Measurements from ENCODE around the gene PERM1. TPM values are rescaled to one million over a fixed set of nuclear protein-coding genes. Genes with fewer than 3 reads are reported as not detected.

PERM1 gene
- total and polyA plus RNA-seq, 9 of the 15 experiments (the other 6 are each of a cell fraction or from before 2014, with no cell fraction given), result not detected

DNA sequence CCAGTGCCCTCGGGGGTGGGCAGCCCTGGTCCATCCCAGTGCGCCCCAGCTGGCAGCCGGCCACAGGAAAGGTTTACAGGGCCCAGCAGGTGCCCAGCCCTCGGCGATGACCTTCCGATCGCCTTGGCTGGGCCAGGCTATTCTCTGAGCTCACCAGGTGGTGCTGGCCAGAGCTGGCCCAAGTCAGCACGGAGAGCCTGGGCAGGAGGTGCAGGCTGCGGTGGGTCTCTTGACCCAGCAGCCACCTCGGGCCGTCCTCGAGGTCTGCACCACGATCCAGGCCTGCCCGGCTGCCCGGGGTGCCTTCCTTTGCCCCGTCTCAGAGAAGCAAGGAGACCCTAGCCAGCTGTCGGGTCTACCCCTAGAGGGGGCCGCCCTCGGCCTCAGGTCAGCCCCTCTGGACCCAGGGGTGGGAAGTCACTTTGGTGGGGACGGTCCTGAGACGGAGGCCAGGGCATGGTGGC is 370 bp downstream of the PERM1 start:
- Histone ChIP-seq H3K4me3 (no peak overlapping the region), H3K36me3 (ENCODE audit: control insufficient read depth, insufficient read depth, low read length) (no peaks in the 10 kb centered on the region), H4K20me1 (replicated peaks; ENCODE audit: control insufficient read depth, insufficient read depth, low read length) (peaks cover 13% of the 10 kb centered on the region), H3K9ac (ENCODE audit: insufficient read depth in 1 of 2, low read depth in 2 of 2, low read length in 2 of 2) (peak overlapping the region in 1 of 2 experiments; percentile 48; a peak in 1 of 4 replicates), H3K27me3 (ENCODE audit: control insufficient read depth in 2 of 2, insufficient read depth in 2 of 2, low read length in 2 of 2) (peaks cover 39 to 60% of the 10 kb centered on the region in 2 experiments; a peak in 4 of 5 replicates), H2AFZ (ENCODE audit: low read depth, low read length) (no peak overlapping the region), H3K9me3 (replicated peaks; ENCODE audit: control insufficient read depth, insufficient read depth, low read depth, low read length) (no peaks in the 10 kb centered on the region), H3K4me1 (replicated peaks in 1 of 2; ENCODE audit: control insufficient read depth in 2 of 2, insufficient read depth in 2 of 2, low read length in 2 of 2) (peaks cover 0 to 62% of the 10 kb centered on the region in 2 experiments; a peak in 3 of 5 replicates), H3K27ac (ENCODE audit: extremely low read depth, low read depth, low read length) (no peak overlapping the region), H3K79me2 (ENCODE audit: control insufficient read depth, insufficient read depth, low read length) (no peaks in the 10 kb centered on the region), H3K9me1 (ENCODE audit: control insufficient read depth, insufficient read depth, low read length) (no peaks in the 10 kb centered on the region), H3K4me2 (ENCODE audit: insufficient read depth, low read length) (no peak overlapping the region)
- DNase-seq (ENCODE audit: extremely low read depth in 1 of 4, low spot score in 3 of 4) (no peak), FAIRE-seq (no peak), ATAC-seq (no peak)
- BruUV-seq (replicated peaks), result no TSS peak
- ChIA-PET POLR2A (interaction anchor here (0.6 to 1.1 kb wide), 4 partner anchors 11 to 18 kb away, joined by 3 to 4 read pairs (median 3); partner anchors contain the start of gene HES4), CTCF (ENCODE audit: low intra/inter-chr PET ratio) (no interaction called here)
- 12% methylated on average over 19 of the region's 21 CpGs for WGBS (ENCODE audit: insufficient coverage, low coverage, missing lambda C conversion rate)
- intact Hi-C loops (cut with micrococcal nuclease), result loop anchor here (10.0 kb wide), 1 partner anchor 313 kb away; no protein-coding TSS in a partner anchor
- in situ Hi-C loops (cut with MboI), result loop anchor here (10.0 kb wide), 1 partner anchor 83 kb away; no protein-coding TSS in a partner anchor
- no peak for TF ChIP-seq SMAD1 (IDR thresholded peaks at IDR 0.05; ENCODE audit: low read depth, low read length, partially characterized antibody)
- no peak for TF ChIP-seq ETV6 (IDR thresholded peaks at IDR 0.05; ENCODE audit: borderline replicate concordance in 1 of 2, low read depth in 2 of 2, low read length in 1 of 2)
- no peak for TF ChIP-seq ETV6 (CRISPR knock-in tag; IDR thresholded peaks at IDR 0.05; ENCODE audit: borderline replicate concordance)
- no peak for TF ChIP-seq ZFP30 (CRISPR knock-in tag; IDR thresholded peaks at IDR 0.05; ENCODE audit: borderline replicate concordance)
- TF ChIP-seq ESRRB (CRISPR knock-in tag; IDR thresholded peaks at IDR 0.05; ENCODE audit: borderline replicate concordance), result no peak
- TF ChIP-seq, protein P1, sequence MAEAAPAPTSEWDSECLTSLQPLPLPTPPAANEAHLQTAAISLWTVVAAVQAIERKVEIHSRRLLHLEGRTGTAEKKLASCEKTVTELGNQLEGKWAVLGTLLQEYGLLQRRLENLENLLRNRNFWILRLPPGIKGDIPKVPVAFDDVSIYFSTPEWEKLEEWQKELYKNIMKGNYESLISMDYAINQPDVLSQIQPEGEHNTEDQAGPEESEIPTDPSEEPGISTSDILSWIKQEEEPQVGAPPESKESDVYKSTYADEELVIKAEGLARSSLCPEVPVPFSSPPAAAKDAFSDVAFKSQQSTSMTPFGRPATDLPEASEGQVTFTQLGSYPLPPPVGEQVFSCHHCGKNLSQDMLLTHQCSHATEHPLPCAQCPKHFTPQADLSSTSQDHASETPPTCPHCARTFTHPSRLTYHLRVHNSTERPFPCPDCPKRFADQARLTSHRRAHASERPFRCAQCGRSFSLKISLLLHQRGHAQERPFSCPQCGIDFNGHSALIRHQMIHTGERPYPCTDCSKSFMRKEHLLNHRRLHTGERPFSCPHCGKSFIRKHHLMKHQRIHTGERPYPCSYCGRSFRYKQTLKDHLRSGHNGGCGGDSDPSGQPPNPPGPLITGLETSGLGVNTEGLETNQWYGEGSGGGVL (CRISPR knock-in tag; IDR thresholded peaks at IDR 0.05), result no peak
- TF ChIP-seq ZNF384 (IDR thresholded peaks at IDR 0.05; ENCODE audit: low read depth, low read length), result no peak
- no peak for TF ChIP-seq POLR2AphosphoS2 (IDR thresholded peaks at IDR 0.05; ENCODE audit: low read length)
- no peak for TF ChIP-seq RNF2 (IDR thresholded peaks at IDR 0.05)
- no peak for TF ChIP-seq RERE (CRISPR knock-in tag; IDR thresholded peaks at IDR 0.05; ENCODE audit: borderline replicate concordance)
- TF ChIP-seq ZBTB34 (CRISPR knock-in tag; IDR thresholded peaks at IDR 0.05), result no peak
- no peak for TF ChIP-seq NFIC (IDR thresholded peaks at IDR 0.05)
- TF ChIP-seq POLR3G (IDR thresholded peaks at IDR 0.05; ENCODE audit: extremely low read depth, insufficient read length, insufficient replicate concordance), result no peak
- no peak for TF ChIP-seq MBD2 (IDR thresholded peaks at IDR 0.05; ENCODE audit: borderline replicate concordance, low read depth)

All from K562 (cell line).